ENCODE data around the gene CLRN2. TPM values are rescaled to one million over a fixed set of nuclear protein-coding genes. Genes with fewer than 3 reads are reported as not detected.

CLRN2 gene
- total and polyA plus RNA-seq, 4 donors = not detected

GRCh38 chr4:17511950-17512795 is 2.8 kb upstream of the CLRN2 start, which contains the start of gene QDPR:
Gene QDPR (minus strand): TSS chr4:17512090. CDS start chr4:17512054, 36 bp downstream.
- no peaks in the 10 kb centered on the region for H3K9me3 ChIP-seq (ENCODE audit: control insufficient read depth, low read length)
- 1% methylated on average over 52 to 65 of the region's 65 CpGs for WGBS, 2 donors
- H3K4me3 ChIP-seq (ENCODE audit: low read length in 2 of 2) = peak within 1 kb of the TSS; percentile 30 to 61
- H3K36me3 ChIP-seq (ENCODE audit: control insufficient read depth in 1 of 2, insufficient read depth in 2 of 2, low read length in 1 of 2) = peaks cover 0 to 1% of the 10 kb centered on the region in 2 donors
- intact Hi-C loops (cut with DNase I) = loop anchor here in 1 of 2 donors (5.0 kb wide), 1 partner anchor 65 kb away; the partner anchor contains the start of gene LAP3
- no peaks in the 10 kb centered on the region for H3K27me3 ChIP-seq (ENCODE audit: control insufficient read depth in 1 of 2, insufficient read depth in 2 of 2, low read length in 1 of 2)
- H3K4me1 ChIP-seq (ENCODE audit: control insufficient read depth in 1 of 2, insufficient read depth in 2 of 2, low read length in 2 of 2) = no peaks in the 10 kb centered on the region
- peak within 1 kb of the TSS in 1 of 2 donors; percentile 53 for H3K27ac ChIP-seq (ENCODE audit: low read depth in 1 of 2, low read length in 2 of 2)
- DNase-seq (peak; percentile 91 to 94), ATAC-seq (ENCODE audit: low FRiP score) (peak; percentile 94)

GRCh38 chr4:17512973-17513665 is 1.8 kb upstream of the CLRN2 start:
- no peak for ATAC-seq (ENCODE audit: low FRiP score)
- 87 to 90% methylated on average over 5 of the region's 5 CpGs for WGBS, 2 donors
- intact Hi-C loops (cut with DNase I) = loop anchor here in 1 of 2 donors (5.0 kb wide), 1 partner anchor 64 kb away; the partner anchor contains the start of gene LAP3

GRCh38 chr4:17515445-17516407 is 761 bp downstream of the CLRN2 start:
- Histone ChIP-seq H3K9me3 (ENCODE audit: control insufficient read depth, low read length) (no peaks in the 10 kb centered on the region), H3K27me3 (ENCODE audit: control insufficient read depth in 1 of 2, insufficient read depth in 2 of 2, low read length in 1 of 2) (no peaks in the 10 kb centered on the region), H3K36me3 (ENCODE audit: control insufficient read depth in 1 of 2, insufficient read depth in 2 of 2, low read length in 1 of 2) (no peaks in the 10 kb centered on the region), H3K4me1 (ENCODE audit: control insufficient read depth in 1 of 2, insufficient read depth in 2 of 2, low read length in 2 of 2) (no peaks in the 10 kb centered on the region), H3K27ac (ENCODE audit: low read depth in 1 of 2, low read length in 2 of 2) (no peak overlapping the region), H3K4me3 (ENCODE audit: low read length in 2 of 2) (no peak overlapping the region)
- ATAC-seq (ENCODE audit: low FRiP score) = no peak
- intact Hi-C loops (cut with DNase I) = no loop called here
- DNase-seq = no peak
- WGBS, 2 donors = 52 to 54% methylated on average over 14 of the region's 14 CpGs

More at GRCh38 chr4:17512973-17513665, 1.8 kb upstream of the CLRN2 start:
- DNase-seq = no peak
- Histone ChIP-seq H3K27me3 (ENCODE audit: control insufficient read depth in 1 of 2, insufficient read depth in 2 of 2, low read length in 1 of 2) (no peaks in the 10 kb centered on the region), H3K36me3 (ENCODE audit: control insufficient read depth in 1 of 2, insufficient read depth in 2 of 2, low read length in 1 of 2) (no peaks in the 10 kb centered on the region), H3K27ac (ENCODE audit: low read depth in 1 of 2, low read length in 2 of 2) (no peak overlapping the region), H3K4me1 (ENCODE audit: control insufficient read depth in 1 of 2, insufficient read depth in 2 of 2, low read length in 2 of 2) (no peaks in the 10 kb centered on the region), H3K9me3 (ENCODE audit: control insufficient read depth, low read length) (no peaks in the 10 kb centered on the region), H3K4me3 (ENCODE audit: low read length in 2 of 2) (no peak overlapping the region)

- Histone ChIP-seq H3K27ac (ENCODE audit: low read depth in 1 of 2, low read length in 2 of 2) (no peak overlapping the region), H3K9me3 (ENCODE audit: control insufficient read depth, low read length) (no peaks in the 10 kb centered on the region), H3K4me1 (ENCODE audit: control insufficient read depth in 1 of 2, insufficient read depth in 2 of 2, low read length in 2 of 2) (no peaks in the 10 kb centered on the region), H3K4me3 (ENCODE audit: low read length in 2 of 2) (no peak overlapping the region), H3K27me3 (ENCODE audit: control insufficient read depth in 1 of 2, insufficient read depth in 2 of 2, low read length in 1 of 2) (no peaks in the 10 kb centered on the region), H3K36me3 (ENCODE audit: control insufficient read depth in 1 of 2, insufficient read depth in 2 of 2, low read length in 1 of 2) (no peaks in the 10 kb centered on the region)
- DNase-seq = no peak
- ATAC-seq (ENCODE audit: low FRiP score) = no peak
- intact Hi-C loops (cut with DNase I) = no loop called here
- 37 to 38% methylated on average over 1 of the region's 1 CpG for WGBS, 2 donors
These were observed 2.0 kb downstream of the CLRN2 start for GRCh38 chr4:17516980-17517379.

GRCh38 chr4:17517664-17518063 is 2.7 kb downstream of the CLRN2 start:
- no peak for DNase-seq
- Histone ChIP-seq H3K27ac (ENCODE audit: low read depth in 1 of 2, low read length in 2 of 2) (no peak overlapping the region), H3K4me3 (ENCODE audit: low read length in 2 of 2) (no peak overlapping the region), H3K9me3 (ENCODE audit: control insufficient read depth, low read length) (no peaks in the 10 kb centered on the region), H3K27me3 (ENCODE audit: control insufficient read depth in 1 of 2, insufficient read depth in 2 of 2, low read length in 1 of 2) (no peaks in the 10 kb centered on the region), H3K36me3 (ENCODE audit: control insufficient read depth in 1 of 2, insufficient read depth in 2 of 2, low read length in 1 of 2) (no peaks in the 10 kb centered on the region), H3K4me1 (ENCODE audit: control insufficient read depth in 1 of 2, insufficient read depth in 2 of 2, low read length in 2 of 2) (no peaks in the 10 kb centered on the region)
- ATAC-seq (ENCODE audit: low FRiP score) = no peak
- intact Hi-C loops (cut with DNase I) = no loop called here
- 23 to 36% methylated on average over 5 of the region's 5 CpGs for WGBS, 2 donors

- Histone ChIP-seq H3K36me3 (ENCODE audit: control insufficient read depth in 1 of 2, insufficient read depth in 2 of 2, low read length in 1 of 2) (no peaks in the 10 kb centered on the region), H3K4me3 (ENCODE audit: low read length in 2 of 2) (no peak overlapping the region), H3K9me3 (ENCODE audit: control insufficient read depth, low read length) (no peaks in the 10 kb centered on the region), H3K4me1 (ENCODE audit: control insufficient read depth in 1 of 2, insufficient read depth in 2 of 2, low read length in 2 of 2) (no peaks in the 10 kb centered on the region), H3K27me3 (ENCODE audit: control insufficient read depth in 1 of 2, insufficient read depth in 2 of 2, low read length in 1 of 2) (no peaks in the 10 kb centered on the region), H3K27ac (ENCODE audit: low read depth in 1 of 2, low read length in 2 of 2) (no peak overlapping the region)
- WGBS, 2 donors = 85 to 87% methylated on average over 5 of the region's 5 CpGs
- no peak for ATAC-seq (ENCODE audit: low FRiP score)
- intact Hi-C loops (cut with DNase I) = no loop called here
- no peak for DNase-seq
These were observed 6.6 kb downstream of the CLRN2 start for GRCh38 chr4:17521595-17521994.

GRCh38 chr4:17523662-17524061 is 8.7 kb downstream of the CLRN2 start:
- no peak for ATAC-seq (ENCODE audit: low FRiP score)
- 0 to 32% methylated on average over 2 of the region's 2 CpGs for WGBS, 2 donors

More at GRCh38 chr4:17523662-17524061, 8.7 kb downstream of the CLRN2 start:
- no peak overlapping the region for H3K27ac ChIP-seq (ENCODE audit: low read depth in 1 of 2, low read length in 2 of 2)
- H3K9me3 ChIP-seq (ENCODE audit: control insufficient read depth, low read length) = no peaks in the 10 kb centered on the region
- H3K4me3 ChIP-seq (ENCODE audit: low read length in 2 of 2) = no peak overlapping the region
- H3K36me3 ChIP-seq (ENCODE audit: control insufficient read depth in 1 of 2, insufficient read depth in 2 of 2, low read length in 1 of 2) = no peaks in the 10 kb centered on the region
- intact Hi-C loops (cut with DNase I) = no loop called here
- no peaks in the 10 kb centered on the region for H3K4me1 ChIP-seq (ENCODE audit: control insufficient read depth in 1 of 2, insufficient read depth in 2 of 2, low read length in 2 of 2)
- no peaks in the 10 kb centered on the region for H3K27me3 ChIP-seq (ENCODE audit: control insufficient read depth in 1 of 2, insufficient read depth in 2 of 2, low read length in 1 of 2)
- DNase-seq = no peak

Data from aorta (tissue), 5 donors.